Measurements from ENCODE around the gene CDK19.

GRCh38 chr6:110635096-110635495 lies 180.2 kb downstream of the CDK19 start:
- TF ChIP-seq POLR2A (IDR thresholded peaks at IDR 0.05; ENCODE audit: extremely low read depth, insufficient read length) (no peak), MAX (IDR thresholded peaks at IDR 0.05; ENCODE audit: low read depth, low read length) (no peak), MYC (IDR thresholded peaks at IDR 0.05; ENCODE audit: low read depth, low read length) (no peak)
- TF ChIP-seq, protein P1, sequence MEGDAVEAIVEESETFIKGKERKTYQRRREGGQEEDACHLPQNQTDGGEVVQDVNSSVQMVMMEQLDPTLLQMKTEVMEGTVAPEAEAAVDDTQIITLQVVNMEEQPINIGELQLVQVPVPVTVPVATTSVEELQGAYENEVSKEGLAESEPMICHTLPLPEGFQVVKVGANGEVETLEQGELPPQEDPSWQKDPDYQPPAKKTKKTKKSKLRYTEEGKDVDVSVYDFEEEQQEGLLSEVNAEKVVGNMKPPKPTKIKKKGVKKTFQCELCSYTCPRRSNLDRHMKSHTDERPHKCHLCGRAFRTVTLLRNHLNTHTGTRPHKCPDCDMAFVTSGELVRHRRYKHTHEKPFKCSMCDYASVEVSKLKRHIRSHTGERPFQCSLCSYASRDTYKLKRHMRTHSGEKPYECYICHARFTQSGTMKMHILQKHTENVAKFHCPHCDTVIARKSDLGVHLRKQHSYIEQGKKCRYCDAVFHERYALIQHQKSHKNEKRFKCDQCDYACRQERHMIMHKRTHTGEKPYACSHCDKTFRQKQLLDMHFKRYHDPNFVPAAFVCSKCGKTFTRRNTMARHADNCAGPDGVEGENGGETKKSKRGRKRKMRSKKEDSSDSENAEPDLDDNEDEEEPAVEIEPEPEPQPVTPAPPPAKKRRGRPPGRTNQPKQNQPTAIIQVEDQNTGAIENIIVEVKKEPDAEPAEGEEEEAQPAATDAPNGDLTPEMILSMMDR (IDR thresholded peaks at IDR 0.05; ENCODE audit: low read depth, low read length), result no peak

Measured in NB4 (cell line).